ENCODE measurements around the gene CH25H.
A peak's percentile ranks its signal among the peaks of the same experiment; 100 is the strongest.
"Not testable (repeated sequence)": the region's sequence is repeated elsewhere in the genome, so short reads cannot be mapped to it uniquely, and the experiment has no call there.

CH25H gene

GRCh38 chr10:89228146-89228545, 21.0 kb upstream of the CH25H start:
- DNase-seq = no peak

DNA sequence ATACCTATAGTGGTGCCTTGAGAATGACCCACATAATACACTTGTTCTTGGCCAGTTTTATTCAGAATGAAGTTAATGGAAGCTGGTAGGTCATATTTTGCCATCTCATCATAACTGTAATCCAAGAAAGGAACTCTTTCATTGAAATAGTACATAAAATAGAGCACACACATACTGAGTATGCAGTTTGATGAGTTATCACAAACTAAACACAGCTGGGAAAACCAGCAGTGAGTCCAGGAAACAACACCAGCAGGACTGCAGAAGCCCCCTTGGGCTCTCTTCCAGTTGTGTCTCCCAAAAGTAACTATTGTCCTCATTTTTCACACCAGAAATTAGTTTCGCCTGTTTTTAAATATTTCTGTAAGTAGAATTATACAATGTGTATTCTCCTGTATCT, 19.8 kb upstream of the CH25H start:
- no peak for DNase-seq

DNA sequence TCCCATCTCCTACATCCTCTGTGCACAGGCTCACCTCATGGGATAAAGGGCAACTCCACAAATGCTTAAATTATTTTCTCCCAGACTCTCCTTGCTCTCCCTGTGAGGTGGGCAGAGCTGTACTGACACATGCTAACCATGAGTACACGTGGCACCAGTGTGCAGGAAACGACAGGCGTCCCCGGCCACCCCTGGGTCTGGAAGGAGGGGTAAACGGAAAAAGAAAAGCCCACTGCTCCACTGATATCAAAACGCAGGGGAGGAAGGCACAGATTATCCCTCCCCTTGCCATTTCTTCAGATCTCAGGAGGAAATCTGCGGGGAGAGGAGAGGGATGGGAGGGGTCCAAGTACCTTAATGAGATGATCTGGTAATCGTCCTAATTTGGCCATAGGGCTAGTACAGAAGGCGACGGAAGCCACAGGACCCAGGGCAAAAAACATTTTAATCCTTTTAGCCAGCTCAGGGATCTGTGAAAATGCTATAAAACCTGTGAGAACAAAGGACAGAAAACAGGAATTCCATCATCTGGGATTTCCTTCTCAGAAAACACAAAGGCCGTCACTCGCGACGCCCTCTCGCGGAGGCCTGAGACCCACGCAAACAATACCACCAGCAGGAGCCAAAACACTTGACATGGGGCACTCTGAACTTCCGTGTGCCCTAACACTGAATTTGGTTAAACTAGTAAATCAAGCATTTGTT, 17.8 kb upstream of the CH25H start:
- DNase-seq = peak; percentile 76

DNA sequence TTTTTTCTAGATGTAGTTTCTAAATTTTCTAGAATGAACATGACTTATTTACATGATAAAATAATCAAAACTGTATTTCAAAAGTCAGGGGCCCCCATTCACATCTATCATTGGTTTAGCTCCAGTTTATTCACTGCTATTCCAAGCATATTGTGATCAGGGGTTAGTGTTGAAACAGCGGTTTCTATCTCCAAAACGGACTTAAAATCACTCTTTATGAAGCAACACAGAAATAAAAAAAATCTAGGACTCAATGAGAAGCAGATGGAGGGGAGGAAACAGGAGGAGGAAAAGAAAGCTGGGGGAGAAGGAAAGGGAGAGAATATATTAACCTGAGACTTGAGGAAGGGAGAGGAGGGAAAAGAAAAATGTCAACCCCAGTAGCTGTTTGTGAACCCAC, 14.8 kb upstream of the CH25H start:
- DNase-seq = no peak

GRCh38 chr10:89219513-89220218, 12.5 kb upstream of the CH25H start:
- DNase-seq = no peak

DNA sequence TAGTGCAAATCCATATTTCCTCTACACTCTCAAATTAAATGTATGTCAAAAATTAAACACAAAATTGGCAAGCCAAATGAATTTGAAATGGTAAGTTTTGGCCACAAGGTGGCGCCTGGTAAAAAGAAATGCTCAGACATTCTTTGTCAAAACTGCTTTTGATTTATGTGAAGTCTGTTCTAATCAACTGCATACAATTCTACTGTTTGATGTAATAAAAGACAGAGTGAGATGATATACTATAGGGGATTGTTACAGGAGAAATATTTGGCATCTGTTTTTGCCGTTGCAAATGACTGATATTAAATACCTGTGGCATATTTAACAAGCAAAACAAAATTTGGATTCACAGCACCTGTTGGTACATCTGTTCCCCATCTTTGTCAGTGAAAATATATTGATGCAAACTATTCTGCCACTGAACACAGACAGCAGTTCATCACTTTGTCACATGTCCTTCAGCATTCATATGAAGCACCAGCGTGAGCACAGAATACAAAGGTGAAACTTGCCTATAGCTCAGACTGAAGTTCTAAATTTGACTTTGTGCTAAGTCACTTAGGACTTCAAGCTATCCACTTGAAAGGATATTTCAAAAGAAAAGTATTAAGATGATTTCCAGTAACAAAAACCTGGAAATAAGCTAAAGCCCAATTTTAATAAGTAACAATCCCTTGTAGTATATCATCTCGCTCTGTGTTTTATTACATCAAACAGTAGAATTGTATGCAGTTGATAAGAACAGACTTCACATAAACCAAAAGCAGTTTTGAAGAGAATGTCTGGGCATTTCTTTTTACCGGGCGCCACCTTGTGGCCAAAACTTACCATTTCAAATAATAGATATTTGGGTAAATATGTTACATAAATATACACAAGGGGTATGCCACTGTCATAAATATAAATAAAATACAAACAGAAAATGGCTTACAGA, 10.2 kb upstream of the CH25H start:
- DNase-seq = peak; percentile 55

DNA sequence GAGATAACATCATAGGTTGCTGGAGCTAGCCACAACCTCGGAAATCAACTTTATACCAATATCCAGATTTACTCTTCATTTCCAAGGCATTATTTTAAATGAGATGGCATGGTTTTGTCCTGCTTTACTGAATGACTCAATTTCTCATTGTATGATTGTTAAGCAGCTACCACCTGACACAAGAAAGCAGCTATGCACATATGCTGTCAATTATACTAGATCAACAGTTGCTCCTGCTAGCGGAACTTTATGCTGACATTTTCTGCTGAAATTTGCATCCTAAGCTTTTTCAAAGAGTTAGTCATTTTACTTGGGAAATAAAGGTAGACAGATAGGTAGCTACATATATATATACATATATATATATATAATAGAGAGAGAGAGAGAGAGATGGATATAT, 8.9 kb upstream of the CH25H start:
- DNase-seq = no peak

GRCh38 chr10:89215511-89215910, 8.4 kb upstream of the CH25H start:
- no peak for DNase-seq

GRCh38 chr10:89214566-89215165, 7.5 kb upstream of the CH25H start:
- no peak for DNase-seq

GRCh38 chr10:89213191-89213808, 6.2 kb upstream of the CH25H start:
- DNase-seq = peak; percentile 48

GRCh38 chr10:89210794-89211425, 3.8 kb upstream of the CH25H start:
- DNase-seq = no peak

- no peak for DNase-seq
Measured at GRCh38 chr10:89209718-89210117, 2.6 kb upstream of the CH25H start.

DNA sequence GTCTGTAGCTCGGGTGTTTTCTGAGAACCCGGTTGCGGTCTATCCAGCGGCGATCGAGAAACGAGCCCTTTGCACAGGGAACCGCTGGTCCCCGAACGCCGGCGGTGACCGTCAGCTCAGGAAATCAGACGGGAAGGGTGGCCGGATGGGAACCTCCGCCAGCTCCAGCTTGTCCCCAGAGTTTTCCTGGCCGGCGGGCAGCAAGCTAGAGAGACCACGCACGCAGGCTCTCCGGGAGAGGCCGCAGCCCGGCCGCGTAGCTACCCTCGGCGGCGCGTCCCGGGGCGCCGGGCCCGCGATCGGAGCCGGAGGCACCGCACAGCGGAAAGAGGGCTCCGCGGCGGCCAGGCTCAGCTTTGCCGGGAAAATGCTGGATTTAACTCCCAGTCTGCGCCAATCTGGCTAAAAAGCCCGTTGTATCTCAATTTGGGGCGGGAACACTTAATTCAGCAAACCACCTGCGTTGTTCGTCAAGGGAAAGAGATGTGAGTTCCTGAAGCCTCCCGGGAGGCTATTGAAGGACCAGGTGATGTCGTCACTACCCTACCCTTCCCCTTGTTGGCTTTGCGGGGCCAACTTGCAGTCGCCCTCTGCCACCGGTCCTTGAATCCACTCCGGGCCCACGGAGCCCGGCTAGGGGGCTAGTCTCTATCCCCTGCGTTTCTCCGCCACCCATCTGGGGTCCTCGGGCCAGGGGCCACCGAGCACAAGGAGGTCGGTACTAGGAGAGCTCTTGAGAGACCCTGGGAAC, 859 bp upstream of the CH25H start:
- DNase-seq = peak; percentile 81

DNA sequence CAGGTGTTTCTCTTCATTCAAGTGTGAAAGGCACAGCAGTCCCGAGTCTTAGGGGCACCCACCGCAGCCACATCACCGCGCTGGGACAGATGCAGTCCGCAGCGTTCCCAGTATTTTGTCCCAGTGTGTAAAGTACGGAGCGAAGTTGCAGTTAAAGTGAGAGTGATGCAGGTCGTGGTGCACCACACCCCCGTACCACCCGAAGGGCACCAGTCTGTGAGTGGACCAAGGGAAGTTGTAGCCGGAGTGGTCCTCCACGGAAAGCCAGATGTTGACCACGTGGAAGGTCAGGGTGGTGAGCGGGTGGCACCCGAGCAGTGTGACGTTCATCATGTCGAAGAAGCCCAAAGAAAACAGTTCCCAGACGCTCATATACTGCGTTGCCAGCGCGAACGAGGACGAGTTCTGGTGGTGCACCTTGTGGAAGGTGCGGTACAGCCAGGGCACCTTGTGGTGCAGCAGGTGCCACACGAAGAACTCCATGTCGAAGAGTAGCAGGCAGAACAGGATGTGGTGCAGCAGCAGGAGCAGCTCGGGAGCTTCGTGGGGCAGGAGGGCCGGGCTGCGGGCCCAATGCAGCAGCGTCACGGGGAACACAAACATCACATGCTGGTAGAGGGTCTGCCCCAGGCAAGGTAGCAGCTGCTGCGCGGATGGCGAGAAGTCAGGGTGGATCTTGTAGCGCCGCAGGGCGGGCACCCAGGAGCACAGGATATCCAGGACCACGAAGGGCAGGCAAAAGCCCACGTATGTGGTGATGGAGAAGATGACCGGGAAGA, 526 bp downstream of the CH25H start:
- DNase-seq = peak; percentile 81

DNA sequence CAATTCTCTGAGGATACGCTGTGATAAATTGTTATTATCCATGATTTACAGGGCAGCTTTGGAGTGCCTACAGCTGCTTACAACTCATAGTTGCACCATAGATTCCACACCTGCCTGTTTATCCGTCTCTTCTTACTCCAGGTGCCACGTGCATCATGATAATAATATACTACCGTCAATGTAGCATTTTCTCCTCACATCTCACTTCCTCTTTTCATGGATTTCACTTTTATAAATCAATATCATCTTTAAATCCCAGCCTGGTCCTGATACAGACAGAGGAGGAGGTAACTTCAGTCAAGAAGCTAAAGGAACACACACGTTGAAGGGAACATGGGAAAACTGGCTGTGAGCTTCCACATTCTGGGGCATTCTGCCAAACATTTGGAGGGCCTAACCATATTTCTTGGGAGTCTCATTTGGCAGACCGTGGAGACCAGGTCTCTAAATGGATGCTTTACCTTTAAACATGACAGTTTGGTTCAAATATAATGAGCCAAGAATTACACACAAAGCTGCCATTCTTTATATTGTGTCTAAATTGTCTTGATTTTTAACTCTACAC, 2.4 kb downstream of the CH25H start:
- DNase-seq = no peak

GRCh38 chr10:89203237-89203636, 3.9 kb downstream of the CH25H start:
- DNase-seq = no peak

DNA sequence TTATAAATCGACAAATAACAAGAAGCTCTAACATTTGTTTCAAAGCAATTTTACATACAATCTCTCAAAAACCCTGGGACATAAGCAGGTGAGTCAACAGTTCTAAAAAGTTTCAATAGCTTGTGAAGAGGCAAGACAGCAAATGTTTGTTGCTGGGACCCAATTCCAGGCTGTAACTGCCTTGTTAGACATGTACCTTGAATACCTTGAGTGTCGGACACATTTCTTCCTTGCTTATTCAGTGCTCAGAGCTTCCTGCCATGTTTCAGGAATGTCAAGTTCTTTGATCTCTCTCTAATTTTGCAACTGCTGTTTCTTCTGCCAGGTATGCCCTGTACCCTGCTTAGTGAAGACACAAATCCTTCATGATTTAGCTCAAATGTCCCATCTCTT, 5.1 kb downstream of the CH25H start:
- no peak for DNase-seq

GRCh38 chr10:89201345-89202032, 5.6 kb downstream of the CH25H start:
- DNase-seq = no peak

DNA sequence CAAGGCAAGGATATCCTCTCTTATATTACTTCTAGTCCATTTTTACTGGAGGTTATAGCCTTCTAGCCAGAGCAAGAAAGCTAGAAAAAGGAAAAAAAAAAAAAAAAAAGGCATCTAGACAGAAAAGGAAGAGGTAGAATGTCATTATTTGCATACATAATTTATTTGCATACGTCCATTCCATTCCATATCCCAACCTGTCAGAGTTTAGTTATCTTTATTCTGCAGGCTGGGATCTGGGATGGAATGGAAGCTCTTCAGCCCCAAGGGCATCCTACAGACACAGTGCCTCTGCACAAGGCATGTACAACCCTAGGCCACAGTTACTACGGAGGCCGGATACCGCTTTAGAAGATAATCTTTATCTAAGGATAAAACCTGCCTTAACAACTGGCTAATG, 9.6 kb downstream of the CH25H start:
- no peak for DNase-seq

DNA sequence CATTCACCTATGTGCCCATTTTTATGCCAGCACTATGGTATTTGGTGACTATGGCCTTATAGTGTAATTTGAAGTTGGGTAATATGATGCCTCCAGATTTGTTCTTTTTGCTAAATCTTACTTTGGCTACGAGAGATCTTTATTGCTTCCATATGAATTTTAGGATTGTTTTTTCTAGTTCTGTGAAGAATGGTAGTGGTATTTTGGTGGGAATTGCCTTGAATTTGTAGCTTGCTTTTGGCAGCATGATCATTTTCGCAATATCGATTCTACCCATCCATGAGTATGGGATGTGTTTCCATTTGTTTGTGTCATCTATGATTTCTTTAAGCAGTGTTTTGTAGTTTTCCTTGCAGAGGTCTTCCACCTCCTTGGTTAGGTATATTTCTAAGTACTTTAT, 15.8 kb downstream of the CH25H start:
- not testable (repeated sequence) for DNase-seq

Data from retina (tissue), 1 donor.